Stimulated activated CD4-positive, alpha-beta T cell treated with anti-CD3 and anti-CD28 coated beads, Interleukin-15, amount 100 ng/mL, for 1 hour (primary cell): ENCODE measurements around the gene ATXN10.

Source experiments
- DNase-seq, 2 donors: peaks; one replicate each; pipeline ENCODE4 v3.0.0-alpha.2; 2020; ENCODE audit warnings: low read depth in 1 of 2, low spot score in 1 of 2

Gene ATXN10

GRCh38 chr22:45876136-45877035 is 204.8 kb downstream of the ATXN10 start:
- DNase-seq: no peak

GRCh38 chr22:45877036-45877380 is 205.4 kb downstream of the ATXN10 start:
- no peak for DNase-seq

- no peak for DNase-seq
Observed at GRCh38 chr22:45877651-45878050, 206.0 kb downstream of the ATXN10 start.

- DNase-seq: no peak
Observed at GRCh38 chr22:45878051-45878781, 206.6 kb downstream of the ATXN10 start.

GRCh38 chr22:45878901-45879551 is 207.4 kb downstream of the ATXN10 start:
- no peak for DNase-seq

GRCh38 chr22:45879552-45879949 is 207.9 kb downstream of the ATXN10 start:
- no peak for DNase-seq

GRCh38 chr22:45880091-45880715 is 208.6 kb downstream of the ATXN10 start:
- DNase-seq: no peak

- DNase-seq: no peak
Observed at GRCh38 chr22:45880716-45881523, 209.3 kb downstream of the ATXN10 start.

- no peak for DNase-seq
Observed at GRCh38 chr22:45881524-45881875, 209.9 kb downstream of the ATXN10 start.

- no peak for DNase-seq
Observed at GRCh38 chr22:45882881-45883810, 211.5 kb downstream of the ATXN10 start.

- no peak for DNase-seq
Observed at GRCh38 chr22:45883811-45884170, 212.2 kb downstream of the ATXN10 start.

GRCh38 chr22:45884201-45885062 is 212.8 kb downstream of the ATXN10 start:
- no peak for DNase-seq

GRCh38 chr22:45885171-45885840 is 213.7 kb downstream of the ATXN10 start:
- no peak for DNase-seq

- DNase-seq: no peak
Observed at GRCh38 chr22:45885941-45886395, 214.3 kb downstream of the ATXN10 start.

GRCh38 chr22:45886540-45886939 is 214.9 kb downstream of the ATXN10 start:
- no peak for DNase-seq

- no peak for DNase-seq
Observed at GRCh38 chr22:45887202-45888131, 215.8 kb downstream of the ATXN10 start.
